Lower leg skin (tissue), 4 donors: ENCODE data around the gene CEP76. TPM values are rescaled to one million over a fixed set of nuclear protein-coding genes. Genes with fewer than 3 reads are reported as not detected.

Experiments
- DNase-seq, 2 donors: peaks; one replicate each; pipeline ENCODE4 v3.0.0-alpha.2; 2019; ENCODE audit warnings: low spot score in 2 of 2
- H3K4me3 ChIP-seq: fragments of 200-600 bp; sonication (generic); 2 replicates; pipeline ENCODE4 v1.5.1; 2017; ENCODE audit warnings: mild to moderate bottlenecking, low read depth; ENCODE audit not compliant: poor library complexity, severe bottlenecking
- CTCF ChIP-seq, 3 donors: fragments of 450-650 bp; IDR thresholded peaks; one replicate each; pipeline ENCODE4 v1.5.1; 2016; ENCODE audit warnings: antibody characterized with exemption in 3 of 3, mild to moderate bottlenecking in 3 of 3, moderate library complexity in 2 of 3
- POLR2A ChIP-seq, 2 donors: fragments of 450-650 bp; IDR thresholded peaks; one replicate each; pipeline ENCODE4 v1.6.1; 2016 to 2017; ENCODE audit warnings: antibody characterized with exemption in 2 of 2, mild to moderate bottlenecking in 1 of 2, moderate library complexity in 1 of 2
- WGBS, 2 donors: methylation state at CpG; one replicate each; pipeline ENCODE4 v1.1.5; 2018; 5-methylcytosine and 5-hydroxymethylcytosine counted together
- intact Hi-C: fragments of 100-400 bp; cut with DNase I; formaldehyde crosslinking; loops from one replicate; pipeline ENCODE4 v1.15.0; 2023; ENCODE audit warnings: low total_unique reads
- total RNA-seq, 4 donors: library from RNA; depleted of rRNA; stranded (reverse); fragments of >200 nt; gene quantifications; one replicate each; pipeline ENCODE4 v1.1.0, GENCODE V29; 2016

The CEP76 gene
- total RNA-seq, 4 donors from 2014 or later = 16.1 to 18.9 (median 18.0) TPM

- DNase-seq = no peak
- no peak overlapping the region for H3K4me3 ChIP-seq
- WGBS, 2 donors = 81 to 86% methylated on average over 3 of the region's 3 CpGs
- TF ChIP-seq POLR2A (IDR thresholded peaks at IDR 0.05) = no peak
- TF ChIP-seq CTCF (IDR thresholded peaks at IDR 0.05) = no peak
- intact Hi-C loops = no loop called here
Observed at GRCh38 chr18:12686100-12686499, 16.4 kb downstream of the CEP76 start.

GRCh38 chr18:12679183-12679786 is 23.2 kb downstream of the CEP76 start:
- TF ChIP-seq POLR2A (IDR thresholded peaks at IDR 0.05) (no peak), CTCF (IDR thresholded peaks at IDR 0.05) (no peak)
- intact Hi-C loops = no loop called here
- DNase-seq = peak; percentile 55 to 89
- 22 to 36% methylated on average over 8 of the region's 8 CpGs for WGBS, 2 donors
- H3K4me3 ChIP-seq = no peak overlapping the region

GRCh38 chr18:12668041-12668440 is 34.5 kb downstream of the CEP76 start:
- TF ChIP-seq POLR2A (IDR thresholded peaks at IDR 0.05) (no peak), CTCF (IDR thresholded peaks at IDR 0.05) (no peak)
- no peak for DNase-seq
- 74 to 90% methylated on average over 5 of the region's 5 CpGs for WGBS, 2 donors
- H3K4me3 ChIP-seq = no peak overlapping the region
- intact Hi-C loops = no loop called here

- 81 to 89% methylated on average over 9 of the region's 9 CpGs for WGBS, 2 donors
- intact Hi-C loops = loop anchor here (5.0 kb wide), 1 partner anchor 268 kb away; no protein-coding TSS in a partner anchor
Observed at GRCh38 chr18:12659904-12660605, 42.5 kb downstream of the CEP76 start.

GRCh38 chr18:12658426-12659138 is 43.9 kb downstream of the CEP76 start:
- peak in 1 of 2 donors; percentile 89 for DNase-seq
- TF ChIP-seq CTCF (IDR thresholded peaks at IDR 0.05) (no peak), POLR2A (IDR thresholded peaks at IDR 0.05) (no peak)
- H3K4me3 ChIP-seq = peak overlapping the region; percentile 72
- intact Hi-C loops = loop anchor here (5.0 kb wide), 1 partner anchor 266 kb away; no protein-coding TSS in a partner anchor
- 19 to 31% methylated on average over 26 to 40 of the region's 42 CpGs for WGBS, 2 donors

More at GRCh38 chr18:12659904-12660605, 42.5 kb downstream of the CEP76 start:
- no peak overlapping the region for H3K4me3 ChIP-seq
- DNase-seq = no peak
- TF ChIP-seq POLR2A (IDR thresholded peaks at IDR 0.05) = no peak
- peak in 2 of 3 donors; percentile 42 to 90 for TF ChIP-seq CTCF (IDR thresholded peaks at IDR 0.05)
